ENCODE data around the gene SLC25A45.

DNA sequence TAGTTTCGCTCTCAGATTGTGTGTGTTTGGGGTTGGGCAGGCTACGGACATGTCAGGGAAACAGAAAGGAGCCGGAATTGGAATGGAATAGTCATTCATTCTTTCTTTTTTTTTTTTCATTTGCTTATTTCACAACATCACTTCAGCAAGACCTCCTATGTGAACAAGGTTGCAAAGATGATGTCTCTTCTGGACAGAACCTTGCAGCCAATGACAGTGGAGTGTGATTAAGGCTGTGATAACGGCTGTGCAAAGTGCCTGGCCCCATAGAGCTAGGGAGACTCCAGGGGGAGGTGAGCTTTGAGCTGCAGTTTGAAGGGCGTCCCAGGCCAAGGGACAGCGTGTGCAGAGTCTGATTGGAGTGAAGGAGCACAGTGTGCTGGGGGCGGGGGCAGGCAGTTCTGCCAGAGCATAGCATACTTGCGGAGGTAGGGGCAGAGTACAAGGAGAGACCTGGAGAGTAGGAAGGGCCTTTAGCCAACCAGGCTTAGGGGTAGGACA is 24.5 kb downstream of the SLC25A45 start:
- TF ChIP-seq CTCF (IDR thresholded peaks at IDR 0.05) (no peak), POLR2A (IDR thresholded peaks at IDR 0.05) (no peak)
